Right lobe of liver (tissue), 4 donors: Measurements from ENCODE around the gene PTPRT.

ENCODE experiments used
- CTCF ChIP-seq, 4 donors: fragments of 200-600 bp in 3 of 4; fragments of 450-650 bp in 1 of 4; IDR thresholded peaks; one replicate each; pipeline versions ENCODE4 v1.5.1 to v1.8.0; 2016 to 2022; ENCODE audit warnings: antibody characterized with exemption in 4 of 4, mild to moderate bottlenecking in 2 of 4
- POLR2A ChIP-seq: fragments of 450-650 bp; IDR thresholded peaks from one replicate; pipeline ENCODE4 v1.6.1; 2017; ENCODE audit warnings: antibody characterized with exemption, mild to moderate bottlenecking
- donor health status: DM: no; HTN: no; CAD: no.
- donor health status: DM: no; HTN: no; CAD: no.
- donor health status: DM: no; HTN: yes; CAD: no.

GRCh38 chr20:42134265-42135098 lies 1055.2 kb downstream of the PTPRT start:
- TF ChIP-seq CTCF (IDR thresholded peaks at IDR 0.05) (no peak), POLR2A (no peak)
